Adipocyte (in vitro differentiated cells): ENCODE measurements around the gene FUT1.

ENCODE experiments used
- DNase-seq: peaks from one replicate; pipeline ENCODE4 v3.0.0-alpha.2; 2015; ENCODE audit warnings: low read depth
- H3K27me3 ChIP-seq: replicated peaks from 2 replicates; pipeline ENCODE4 v1.7.0; 2013; ENCODE audit warnings: mild to moderate bottlenecking, low read length, moderate library complexity; ENCODE audit not compliant: control insufficient read depth, insufficient read depth
- H3K36me3 ChIP-seq: 2 replicates; pipeline ENCODE4 v1.7.0; 2013; ENCODE audit warnings: low read length, mild to moderate bottlenecking, moderate library complexity; ENCODE audit not compliant: control insufficient read depth, insufficient read depth, severe bottlenecking
- H3K4me1 ChIP-seq: 2 replicates; pipeline ENCODE4 v1.7.0; 2013; ENCODE audit warnings: mild to moderate bottlenecking, low read length, moderate library complexity; ENCODE audit not compliant: control insufficient read depth, insufficient read depth
- H3K4me3 ChIP-seq: 2 replicates; pipeline ENCODE4 v1.7.0; 2013; ENCODE audit warnings: mild to moderate bottlenecking, low read length, moderate library complexity
- H3K9ac ChIP-seq: 2 replicates; pipeline ENCODE4 v1.7.0; 2013; ENCODE audit warnings: mild to moderate bottlenecking, low read length, moderate library complexity
- H3K9me3 ChIP-seq: 2 replicates; pipeline ENCODE4 v1.7.0; 2013; ENCODE audit warnings: mild to moderate bottlenecking, low read length, moderate library complexity; ENCODE audit not compliant: control insufficient read depth

The FUT1 gene

DNA sequence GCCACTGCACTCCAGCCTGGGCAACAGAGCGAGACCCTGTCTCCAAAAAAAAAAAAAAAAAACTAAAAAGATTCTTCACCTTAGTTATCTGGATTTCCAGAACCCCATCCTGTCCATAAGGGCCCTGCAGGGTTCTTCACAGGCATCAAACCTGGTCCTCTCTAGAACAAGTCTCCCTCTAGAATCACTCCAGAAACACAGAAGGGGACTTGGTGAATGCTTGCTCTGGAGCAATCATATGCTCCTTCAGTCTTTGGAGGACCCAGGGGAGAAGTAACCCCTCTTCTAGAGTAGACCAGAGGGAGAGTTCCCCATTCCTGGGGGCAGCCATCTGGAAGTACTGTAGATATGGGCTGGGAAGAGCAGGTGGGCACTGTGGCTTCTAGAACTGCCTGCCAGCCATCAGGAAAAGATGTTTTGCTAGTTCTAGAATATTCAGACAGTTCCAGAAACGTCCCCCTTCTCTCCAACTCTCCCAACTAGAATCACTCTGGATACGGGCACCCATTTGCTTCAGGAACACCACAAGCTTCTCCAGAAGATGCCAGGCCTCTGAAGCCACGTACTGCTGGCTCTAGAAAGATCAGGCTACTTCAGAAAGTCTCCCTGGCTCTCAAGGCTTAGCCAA is 2.8 kb downstream of the FUT1 start:
- Histone ChIP-seq H3K9ac (no peak overlapping the region), H3K36me3 (no peaks in the 10 kb centered on the region), H3K4me3 (no peak overlapping the region), H3K9me3 (no peaks in the 10 kb centered on the region), H3K4me1 (no peaks in the 10 kb centered on the region), H3K27me3 (peaks cover 31% of the 10 kb centered on the region)
- no peak for DNase-seq

DNA sequence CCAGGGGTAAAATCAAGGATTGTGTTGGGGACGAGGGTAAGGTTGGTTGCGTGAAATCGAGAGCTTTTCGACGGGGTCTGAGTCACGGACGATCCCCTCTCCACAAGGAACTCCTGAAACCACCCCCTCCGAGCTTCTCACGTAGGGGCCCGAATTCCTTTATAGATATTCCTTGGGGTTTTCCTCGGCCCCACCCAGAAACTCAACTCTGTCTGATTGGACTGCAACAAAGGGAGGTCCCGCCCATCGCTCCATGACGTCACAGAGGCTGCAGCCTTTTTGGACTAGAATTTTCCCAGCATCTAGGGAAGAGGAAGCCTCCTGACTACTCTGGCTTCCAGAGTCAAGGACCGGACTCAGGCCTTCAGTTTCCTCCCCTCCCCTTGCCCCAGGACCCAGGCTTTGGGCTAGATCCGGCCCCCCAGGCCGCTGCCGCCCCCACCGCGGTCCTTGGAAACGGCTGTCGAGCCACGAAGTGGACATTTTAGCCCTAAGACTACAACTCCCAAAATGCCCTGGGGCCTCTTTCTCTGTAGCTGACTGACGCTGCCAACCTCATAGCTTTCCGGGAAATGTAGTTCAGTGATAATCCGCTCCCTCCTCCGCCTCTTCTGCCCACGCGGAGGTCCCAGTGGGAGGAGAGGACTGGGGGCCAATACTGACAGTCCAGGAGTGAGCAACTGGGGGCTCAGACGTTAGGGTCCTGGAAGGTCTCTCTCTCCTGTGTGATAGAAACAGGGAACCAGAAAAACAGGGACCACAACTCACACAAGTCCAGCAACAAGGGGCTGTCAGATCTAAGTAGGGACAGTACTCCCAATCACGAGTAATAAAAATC is 5.5 kb downstream of the FUT1 start, which contains the start of gene IZUMO1:
Gene IZUMO1 (minus strand): TSS at position 172 of the 838 bp plus-strand sequence. CDS start 1,050 bp downstream, outside the sequence.
- no peaks in the 10 kb centered on the region for H3K36me3 ChIP-seq
- peak within 1 kb of the TSS; percentile 62 for H3K9ac ChIP-seq
- no peaks in the 10 kb centered on the region for H3K4me1 ChIP-seq
- peak within 1 kb of the TSS; percentile 77 for H3K4me3 ChIP-seq
- H3K27me3 ChIP-seq: peaks cover 25% of the 10 kb centered on the region
- no peaks in the 10 kb centered on the region for H3K9me3 ChIP-seq
- peak; percentile 94 for DNase-seq

DNA sequence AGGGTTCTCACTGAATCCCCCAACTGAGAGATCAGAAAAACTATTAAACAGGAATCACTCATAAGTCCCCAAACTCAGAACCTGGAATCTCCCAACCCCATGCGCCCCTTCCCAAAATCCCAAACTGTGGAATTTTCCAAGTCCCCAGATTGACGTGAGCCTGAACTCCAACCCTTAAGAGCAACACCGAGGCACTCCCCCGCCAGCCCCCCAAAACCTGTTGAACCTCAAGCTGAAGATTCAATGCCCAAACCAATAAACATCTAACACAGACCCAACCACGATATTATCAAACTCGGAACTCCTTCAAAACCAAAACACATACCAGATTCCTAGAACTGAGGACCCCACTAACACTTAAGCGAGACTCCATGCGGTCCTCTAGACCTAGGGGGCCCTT is 6.3 kb downstream of the FUT1 start:
- H3K27me3 ChIP-seq: peaks cover 18% of the 10 kb centered on the region
- no peaks in the 10 kb centered on the region for H3K9me3 ChIP-seq
- H3K36me3 ChIP-seq: no peaks in the 10 kb centered on the region
- DNase-seq: no peak
- H3K4me1 ChIP-seq: no peaks in the 10 kb centered on the region
- no peak overlapping the region for H3K4me3 ChIP-seq
- no peak overlapping the region for H3K9ac ChIP-seq

- Histone ChIP-seq H3K4me1 (no peaks in the 10 kb centered on the region), H3K9ac (no peak overlapping the region), H3K4me3 (no peak overlapping the region), H3K36me3 (no peaks in the 10 kb centered on the region), H3K27me3 (peaks cover 14% of the 10 kb centered on the region), H3K9me3 (no peaks in the 10 kb centered on the region)
- peak; percentile 83 for DNase-seq
Observed at GRCh38 chr19:48745208-48745995, 7.0 kb downstream of the FUT1 start.

DNA sequence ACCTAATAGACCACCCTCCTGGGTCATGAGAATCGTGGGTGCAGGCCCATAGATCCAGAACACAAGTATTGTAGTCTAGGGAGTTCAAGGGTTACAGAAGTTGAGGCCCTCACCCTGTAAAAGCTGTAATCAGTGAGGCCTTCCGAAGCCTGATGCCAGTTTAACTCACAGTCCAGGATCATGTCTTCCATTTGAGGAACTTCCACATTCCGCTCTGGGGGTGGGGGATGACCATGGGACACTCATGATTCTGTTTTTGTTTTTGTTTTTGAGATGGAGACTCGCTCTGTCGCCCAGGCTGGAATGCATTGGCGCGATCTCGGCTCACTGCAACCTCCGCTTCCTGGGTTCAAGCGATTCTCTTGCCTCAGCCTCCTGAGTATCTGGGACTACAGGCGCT is 10.3 kb downstream of the FUT1 start:
- H3K27me3 ChIP-seq: peaks cover 7% of the 10 kb centered on the region
- DNase-seq: no peak
- no peaks in the 10 kb centered on the region for H3K9me3 ChIP-seq
- no peaks in the 10 kb centered on the region for H3K4me1 ChIP-seq
- H3K4me3 ChIP-seq: no peak overlapping the region
- no peak overlapping the region for H3K9ac ChIP-seq
- no peaks in the 10 kb centered on the region for H3K36me3 ChIP-seq

DNA sequence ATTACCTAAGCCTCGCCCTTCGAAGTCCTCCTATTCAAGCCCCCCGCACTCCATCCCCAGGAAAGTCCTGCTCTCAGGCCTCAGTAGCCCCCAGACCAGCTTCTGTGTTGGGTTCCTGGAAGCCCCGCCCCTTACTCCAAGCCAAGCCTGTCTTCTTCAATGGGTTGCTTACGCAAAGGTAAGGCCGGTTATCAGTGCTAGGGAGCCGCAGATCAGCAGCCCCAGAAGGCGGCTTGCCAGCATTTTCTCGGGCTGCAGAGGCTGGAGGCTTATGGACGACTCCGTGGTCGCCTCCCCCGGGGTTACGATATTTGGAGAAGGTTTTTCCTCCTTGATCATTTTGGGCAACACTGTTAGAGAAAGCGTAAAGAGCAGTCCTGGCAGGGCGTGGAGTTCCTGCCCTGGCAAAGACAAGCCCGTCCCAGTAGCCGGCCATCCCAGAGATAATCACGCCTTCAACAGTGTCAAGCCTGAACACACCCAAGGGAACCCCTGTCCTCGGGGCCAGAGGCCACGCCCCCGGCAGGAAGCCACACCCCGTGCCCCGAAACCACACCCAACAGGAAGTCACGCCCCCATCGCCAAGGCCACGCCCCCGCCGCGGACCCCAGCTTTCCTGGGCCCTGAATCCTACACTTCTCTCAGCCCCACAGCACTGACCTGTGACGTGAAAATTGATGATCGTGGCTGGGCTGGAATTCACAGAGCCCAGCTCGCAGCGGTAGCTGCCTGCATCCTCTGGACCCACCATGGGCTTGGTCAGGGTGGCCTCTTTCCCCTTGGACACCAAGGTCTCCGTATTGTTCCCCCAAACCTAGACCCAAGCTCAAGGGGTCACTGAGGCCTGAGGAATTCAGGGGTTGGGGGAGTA is 11.1 kb downstream of the FUT1 start:
- Histone ChIP-seq H3K9ac (no peak overlapping the region), H3K4me3 (no peak overlapping the region), H3K4me1 (no peaks in the 10 kb centered on the region), H3K27me3 (peaks cover 7% of the 10 kb centered on the region), H3K36me3 (no peaks in the 10 kb centered on the region), H3K9me3 (no peaks in the 10 kb centered on the region)
- DNase-seq: peak; percentile 17

GRCh38 chr19:48740164-48740972 is 12.1 kb downstream of the FUT1 start, which contains the start of gene RASIP1:
RASIP1 (minus strand) TSS chr19:48740610; CDS start chr19:48740282, 328 bp downstream.
- Histone ChIP-seq H3K9ac (no peak within 1 kb of the TSS), H3K4me3 (no peak within 1 kb of the TSS), H3K36me3 (no peaks in the 10 kb centered on the region), H3K9me3 (no peaks in the 10 kb centered on the region), H3K4me1 (no peaks in the 10 kb centered on the region), H3K27me3 (peaks cover 8% of the 10 kb centered on the region)
- DNase-seq: no peak

GRCh38 chr19:48739404-48740163 is 12.9 kb downstream of the FUT1 start:
- no peak for DNase-seq
- Histone ChIP-seq H3K36me3 (no peaks in the 10 kb centered on the region), H3K4me1 (no peaks in the 10 kb centered on the region), H3K4me3 (no peak overlapping the region), H3K9me3 (no peaks in the 10 kb centered on the region), H3K9ac (no peak overlapping the region), H3K27me3 (peaks cover 15% of the 10 kb centered on the region)

DNA sequence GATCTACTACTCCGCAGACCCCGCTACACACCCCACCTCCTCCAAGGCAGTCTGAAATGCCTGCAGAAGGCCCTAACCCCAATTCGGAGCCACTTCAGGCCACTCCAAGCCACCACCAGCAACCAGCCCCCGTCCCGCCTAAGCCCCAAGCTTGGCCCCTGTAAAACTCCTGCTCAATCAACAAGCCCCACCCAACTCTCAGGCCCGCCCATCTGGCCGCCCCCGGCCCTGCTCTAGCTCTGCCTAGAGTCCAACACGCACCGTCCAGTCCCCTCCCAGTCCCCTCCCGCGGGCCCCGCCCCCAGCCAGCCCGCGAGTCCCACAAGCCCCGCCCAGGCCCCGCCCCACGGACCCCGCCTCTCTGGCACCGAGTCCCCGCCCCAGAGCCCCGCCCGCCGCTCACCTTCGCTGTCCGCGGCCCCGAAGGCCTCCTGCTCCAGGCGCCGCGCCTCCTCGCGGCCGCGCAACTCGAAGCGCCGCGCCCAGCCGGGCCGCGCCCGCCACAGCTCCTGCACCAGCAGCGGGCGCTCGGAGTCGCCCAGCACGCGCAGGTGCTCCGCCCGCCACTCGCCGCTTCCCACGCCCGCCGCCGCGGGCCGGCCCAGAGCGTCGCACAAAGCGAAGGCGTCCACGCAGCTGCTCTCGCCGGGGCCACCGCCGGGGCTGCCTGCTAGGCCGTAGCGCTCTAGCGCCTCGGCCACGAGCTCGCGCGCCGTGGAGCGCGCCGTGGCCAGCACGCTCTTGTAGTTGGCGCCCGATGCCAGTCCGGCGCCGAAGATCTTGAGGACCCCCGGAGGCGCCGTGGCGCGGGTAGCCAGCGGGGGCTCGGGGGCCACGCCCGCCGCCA is 13.7 kb downstream of the FUT1 start:
- no peaks in the 10 kb centered on the region for H3K4me1 ChIP-seq

More for the DNA sequence above, 13.7 kb downstream of the FUT1 start:
- Histone ChIP-seq H3K27me3 (peaks cover 15% of the 10 kb centered on the region), H3K9me3 (no peaks in the 10 kb centered on the region), H3K9ac (no peak overlapping the region), H3K36me3 (no peaks in the 10 kb centered on the region), H3K4me3 (no peak overlapping the region)
- DNase-seq: peak; percentile 83
